Myocyte (in vitro differentiated cells): ENCODE results near the gene PLEKHO1. TPM values are rescaled to one million over a fixed set of nuclear protein-coding genes. Genes with fewer than 3 reads are reported as not detected.
"Not testable (repeated sequence)": the region's sequence is repeated elsewhere in the genome, so short reads cannot be mapped to it uniquely, and the experiment has no call there.

Source experiments
- DNase-seq: peaks from one replicate; pipeline ENCODE4 v3.0.0-alpha.2; 2012; ENCODE audit warnings: low read depth
- polyA plus RNA-seq: library from polyadenylated mRNA; unstranded; fragments of >200 nt; gene quantifications from one replicate; pipeline ENCODE4 v1.2.1, GENCODE V29; 2012; ENCODE audit warnings: missing spikeins
- total RNA-seq: library from RNA; depleted of rRNA; stranded (reverse); fragments of >200 nt; gene quantifications from 2 replicates; pipeline ENCODE4 v1.2.3, GENCODE V29; 2014

PLEKHO1 gene
- total RNA-seq: 71.9 and 105 TPM in 2 replicates
- polyA plus RNA-seq: 63.4 TPM

GRCh38 chr1:150149271-150150132, at the start of gene PLEKHO1:
Gene PLEKHO1, plus strand, starts transcription at chr1:150149916. Its CDS starts 342 bp downstream, at chr1:150150258.
- peak; percentile 87 for DNase-seq

DNA sequence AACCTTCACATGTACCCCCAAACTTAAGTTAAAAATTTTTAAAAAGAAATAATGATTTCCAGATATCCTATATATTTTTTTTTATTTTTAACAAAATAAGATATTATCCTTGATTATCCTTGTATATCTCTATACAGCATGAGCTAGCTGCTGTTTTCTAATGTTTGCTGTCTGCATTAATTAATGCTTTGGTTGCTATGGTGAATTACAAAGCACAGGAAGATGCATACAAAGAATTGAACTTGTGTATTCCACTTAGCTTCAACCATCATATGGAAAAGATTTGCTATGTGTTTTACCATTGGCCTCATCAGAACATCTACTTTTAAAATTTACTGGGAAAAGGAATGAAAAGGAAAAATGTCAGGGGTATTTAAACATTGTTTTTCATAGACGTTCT, 46.7 kb upstream of the PLEKHO1 start:
- no peak for DNase-seq

DNA sequence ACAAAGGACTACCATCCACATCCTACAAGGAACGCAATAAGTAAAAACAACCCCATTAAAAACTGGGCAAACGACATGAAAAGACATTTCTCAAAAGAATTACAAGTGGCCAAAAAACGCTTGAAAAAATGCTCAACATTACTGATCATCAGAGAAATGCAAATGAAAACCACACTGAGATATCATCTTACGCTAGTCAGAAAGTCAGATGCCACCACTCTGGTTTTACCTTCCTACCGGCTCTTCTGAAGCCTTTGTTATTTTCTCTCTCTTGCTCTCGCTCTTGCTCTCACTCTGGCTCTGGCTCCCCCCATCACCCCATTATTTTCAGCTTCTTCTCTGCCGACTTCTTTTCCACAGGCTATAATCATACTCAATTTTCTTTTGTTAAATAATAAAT, 43.4 kb upstream of the PLEKHO1 start:
- DNase-seq: peak; percentile 47

DNA sequence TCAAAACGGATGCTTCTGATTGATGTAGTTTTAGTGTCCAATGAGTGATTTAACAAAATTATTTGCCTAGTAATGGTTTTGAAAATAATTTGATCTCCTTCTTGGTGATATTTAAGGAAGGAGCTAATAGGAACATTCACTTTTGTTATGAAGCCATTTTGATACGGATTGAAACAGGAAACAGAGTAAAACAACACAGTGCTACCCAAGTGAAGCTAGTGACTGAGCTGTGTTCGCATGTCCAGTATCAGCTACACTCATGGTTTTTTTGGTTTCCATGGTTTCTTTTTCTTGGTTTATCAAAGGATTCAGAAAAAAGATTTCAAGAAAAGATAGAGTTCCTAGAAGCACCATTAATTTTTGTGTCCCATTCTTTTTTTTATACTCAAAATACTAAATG, 40.1 kb upstream of the PLEKHO1 start:
- no peak for DNase-seq

- no peak for DNase-seq
Observed at GRCh38 chr1:150110116-150110515, 39.6 kb upstream of the PLEKHO1 start.

DNA sequence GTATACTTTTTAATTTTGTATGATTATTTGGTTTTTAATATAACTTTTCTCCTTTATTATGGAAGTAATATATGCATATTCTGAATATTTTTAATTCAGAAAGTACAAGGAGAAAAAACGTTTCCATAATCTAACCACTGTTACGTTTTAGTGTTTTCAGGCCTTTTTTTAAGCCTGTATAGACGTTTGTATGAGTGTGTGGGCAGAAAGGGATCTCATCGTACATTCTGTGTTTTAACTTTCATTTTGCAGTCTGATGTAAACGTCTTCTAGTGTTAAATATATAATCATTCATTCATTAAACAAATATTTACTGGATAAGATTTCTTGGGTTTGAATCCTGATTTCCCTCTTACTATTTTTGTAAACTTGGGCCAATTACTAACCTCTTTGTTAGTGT, 38.0 kb upstream of the PLEKHO1 start:
- no peak for DNase-seq

- DNase-seq: no peak
Observed at GRCh38 chr1:150115121-150115520, 34.6 kb upstream of the PLEKHO1 start.

DNA sequence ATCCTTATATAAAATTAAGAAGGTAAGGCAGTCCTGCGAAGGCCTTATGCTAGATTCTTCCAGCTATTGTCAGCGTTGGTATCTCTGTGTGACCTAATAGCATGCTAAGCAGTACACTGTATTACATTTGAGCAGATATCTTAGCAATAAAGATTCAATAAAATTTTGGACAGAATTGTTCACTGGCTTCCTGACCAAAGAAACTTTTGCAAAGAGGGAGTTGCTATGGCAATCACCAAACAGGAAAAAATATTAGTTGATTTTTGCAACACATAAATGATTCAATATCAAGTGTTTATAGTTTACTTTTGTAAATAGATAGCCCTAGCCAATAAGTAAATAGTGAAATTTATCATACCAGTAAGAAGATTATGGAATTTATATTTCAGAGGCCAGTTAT, 31.0 kb upstream of the PLEKHO1 start:
- no peak for DNase-seq

DNA sequence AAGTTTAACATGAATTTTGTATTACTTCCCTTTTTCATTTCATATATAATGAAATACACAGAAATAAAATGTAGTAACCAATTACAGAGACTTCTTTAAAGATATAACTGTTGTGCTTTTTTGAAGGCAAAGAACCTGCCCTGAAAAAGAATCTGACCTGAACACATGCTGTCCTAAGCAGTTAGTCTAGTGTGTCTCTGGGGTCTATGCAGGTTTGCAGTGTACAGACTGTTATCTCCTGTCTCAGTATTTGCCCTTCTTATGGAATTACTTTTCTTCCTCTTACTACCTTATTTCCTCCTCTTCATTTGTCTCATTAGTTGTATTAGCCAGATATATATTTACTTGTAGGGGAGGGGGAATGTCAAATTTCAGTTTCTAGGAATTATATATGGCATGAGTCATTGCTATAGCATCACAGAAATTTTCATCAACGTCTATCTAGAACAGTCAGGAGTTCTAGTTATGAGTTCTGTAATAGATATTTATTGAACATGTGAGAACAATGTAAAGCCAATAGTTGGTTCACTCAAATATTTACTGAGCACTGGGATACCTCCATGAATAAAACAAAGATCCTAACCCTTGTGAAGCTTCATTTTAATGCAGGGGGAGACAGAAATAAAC, 28.4 kb upstream of the PLEKHO1 start:
- no peak for DNase-seq

DNA sequence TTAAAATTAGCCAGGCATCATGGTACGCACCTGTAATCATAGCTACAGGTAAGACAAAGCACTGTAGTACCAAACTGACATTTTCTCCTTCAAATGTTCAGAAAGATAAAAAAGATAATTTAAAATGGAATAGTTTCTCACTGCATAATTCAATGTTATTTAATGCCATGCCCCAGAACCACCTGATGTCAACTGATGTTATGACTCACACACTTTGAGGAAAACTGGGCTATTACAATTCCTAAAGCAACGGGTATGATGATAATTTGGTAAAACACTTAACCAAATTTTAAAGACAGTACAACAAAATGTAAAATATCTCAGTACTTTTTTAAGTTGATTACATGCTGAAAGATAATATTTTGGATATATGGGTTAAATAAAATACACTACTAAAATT, 22.9 kb upstream of the PLEKHO1 start:
- no peak for DNase-seq

- no peak for DNase-seq
Observed at GRCh38 chr1:150127464-150127863, 22.3 kb upstream of the PLEKHO1 start.

DNA sequence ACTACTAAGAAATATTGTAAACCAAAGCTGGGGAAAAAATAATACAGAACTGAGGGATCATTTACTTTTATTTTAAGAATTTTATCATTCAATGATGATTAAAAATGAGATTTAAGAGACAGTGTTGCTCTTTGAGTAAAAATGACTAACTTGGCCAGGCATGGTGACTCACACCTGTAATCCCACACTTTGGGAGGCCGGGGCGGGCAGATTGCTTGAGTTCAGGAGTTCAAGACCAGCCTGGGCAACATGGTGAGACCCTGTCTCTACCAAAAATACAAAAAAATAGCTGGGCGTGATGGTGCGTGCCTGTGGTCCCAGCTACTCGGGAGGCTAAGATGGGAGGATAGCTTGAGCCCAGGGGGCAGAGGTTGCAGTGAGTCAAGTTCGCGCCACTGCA, 21.8 kb upstream of the PLEKHO1 start:
- DNase-seq: no peak

- DNase-seq: no peak
Observed at GRCh38 chr1:150132372-150132771, 17.3 kb upstream of the PLEKHO1 start.

- no peak for DNase-seq
Observed at GRCh38 chr1:150134537-150134936, 15.2 kb upstream of the PLEKHO1 start.

GRCh38 chr1:150135400-150135799, 14.3 kb upstream of the PLEKHO1 start:
- DNase-seq: not testable (repeated sequence)

GRCh38 chr1:150138044-150138443, 11.7 kb upstream of the PLEKHO1 start:
- DNase-seq: no peak

- no peak for DNase-seq
Observed at GRCh38 chr1:150141452-150141851, 8.3 kb upstream of the PLEKHO1 start.

GRCh38 chr1:150142083-150142482, 7.6 kb upstream of the PLEKHO1 start:
- no peak for DNase-seq

- DNase-seq: no peak
Observed at GRCh38 chr1:150144606-150145005, 5.1 kb upstream of the PLEKHO1 start.

DNA sequence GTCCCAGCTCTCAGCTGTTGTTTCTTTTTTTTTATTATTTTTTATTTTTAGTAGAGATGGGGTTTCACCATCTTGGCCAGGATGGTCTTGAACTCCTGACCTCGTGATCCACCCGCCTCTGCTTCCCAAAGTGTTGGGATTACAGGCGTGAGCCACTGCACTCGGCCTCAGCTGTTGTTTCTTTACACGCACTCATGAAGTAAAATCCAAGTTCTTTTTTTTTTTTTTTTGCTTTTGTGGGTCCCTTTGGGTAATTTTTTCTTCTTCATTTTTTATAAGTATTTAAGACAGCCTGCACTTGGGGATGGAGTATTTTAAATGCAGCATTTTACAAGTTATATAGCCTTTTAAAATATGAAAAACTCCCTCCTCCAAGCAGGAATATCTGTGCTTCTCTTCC, 3.7 kb upstream of the PLEKHO1 start:
- not testable (repeated sequence) for DNase-seq

GRCh38 chr1:150146849-150147542, 2.7 kb upstream of the PLEKHO1 start:
- no peak for DNase-seq

GRCh38 chr1:150148837-150149270, 862 bp upstream of the PLEKHO1 start:
- no peak for DNase-seq
